DOHH2 (cell line): Measurements from ENCODE around the gene LTB4R2.

Experiments used
- H3F3A ChIP-seq: fragments of 200-600 bp; sonication (generic), shearing (Covaris generic); 2 replicates; pipeline ENCODE4 v1.6.0; 2016; ENCODE audit warnings: antibody characterized with exemption, mild to moderate bottlenecking; ENCODE audit not compliant: control insufficient read depth, insufficient read depth
- H3K27ac ChIP-seq: fragments of 200-600 bp; sonication (generic); 2 replicates; pipeline ENCODE4 v1.5.1; 2014; ENCODE audit warnings: low read depth, mild to moderate bottlenecking, low read length, moderate library complexity
- H3K27me3 ChIP-seq: fragments of 200-600 bp; sonication (generic); 2 replicates; pipeline ENCODE4 v1.6.1; 2014; ENCODE audit warnings: mild to moderate bottlenecking, low read length, mixed read lengths; ENCODE audit not compliant: control insufficient read depth
- H3K36me3 ChIP-seq: fragments of 200-600 bp; sonication (generic); 2 replicates; pipeline ENCODE4 v1.6.1; 2014; ENCODE audit warnings: mild to moderate bottlenecking, low read length, moderate library complexity, mixed read lengths; ENCODE audit not compliant: control insufficient read depth
- H3K4me1 ChIP-seq: fragments of 200-600 bp; sonication (generic); 2 replicates; pipeline ENCODE4 v1.6.1; 2014; ENCODE audit warnings: mild to moderate bottlenecking, low read length, mixed read lengths; ENCODE audit not compliant: control insufficient read depth
- H3K4me2 ChIP-seq: fragments of 200-600 bp; sonication (generic); 2 replicates; pipeline ENCODE4 v1.6.0; 2014; ENCODE audit warnings: mild to moderate bottlenecking, low read length, moderate library complexity
- H3K4me3 ChIP-seq: fragments of 200-600 bp; sonication (generic); 2 replicates; pipeline ENCODE4 v1.5.1; 2014; ENCODE audit warnings: mild to moderate bottlenecking, low read length, mixed read lengths
- H3K79me2 ChIP-seq: fragments of 200-600 bp; sonication (generic); 2 replicates; pipeline ENCODE4 v1.6.1; 2014; ENCODE audit warnings: mild to moderate bottlenecking, low read length, mixed read lengths; ENCODE audit not compliant: control insufficient read depth
- H3K9me2 ChIP-seq: fragments of 200-600 bp; sonication (generic); replicated peaks from 2 replicates; pipeline ENCODE4 v1.6.1; 2014; ENCODE audit warnings: mild to moderate bottlenecking, low read length, mixed read lengths; ENCODE audit not compliant: control insufficient read depth
- H3K9me3 ChIP-seq: fragments of 200-600 bp; sonication (generic); 2 replicates; pipeline ENCODE4 v1.6.1; 2014; ENCODE audit warnings: antibody characterized with exemption, low read length, mixed read lengths; ENCODE audit not compliant: control insufficient read depth, insufficient read depth
- H4K20me1 ChIP-seq: fragments of 200-600 bp; sonication (generic); 2 replicates; pipeline ENCODE4 v1.6.0; 2014; ENCODE audit warnings: low read depth, mild to moderate bottlenecking, antibody characterized with exemption, low read length, moderate library complexity; ENCODE audit not compliant: control insufficient read depth, insufficient read depth
- EZH2phosphoT487 ChIP-seq: fragments of 200-600 bp; sonication (generic); IDR thresholded peaks from 2 replicates; pipeline ENCODE4 v1.6.1; 2017; ENCODE audit warnings: borderline replicate concordance, mild to moderate bottlenecking, antibody characterized with exemption, low read length, moderate library complexity, mixed read lengths
- TF ChIP-seq, protein P1 (sequence below): fragments of 200-600 bp; sonication (generic); IDR thresholded peaks from one replicate; pipeline ENCODE4 v1.5.1; 2014; ENCODE audit warnings: antibody characterized with exemption, mild to moderate bottlenecking, low read depth, low read length; ENCODE audit not compliant: poor library complexity, severe bottlenecking

LTB4R2 gene

DNA sequence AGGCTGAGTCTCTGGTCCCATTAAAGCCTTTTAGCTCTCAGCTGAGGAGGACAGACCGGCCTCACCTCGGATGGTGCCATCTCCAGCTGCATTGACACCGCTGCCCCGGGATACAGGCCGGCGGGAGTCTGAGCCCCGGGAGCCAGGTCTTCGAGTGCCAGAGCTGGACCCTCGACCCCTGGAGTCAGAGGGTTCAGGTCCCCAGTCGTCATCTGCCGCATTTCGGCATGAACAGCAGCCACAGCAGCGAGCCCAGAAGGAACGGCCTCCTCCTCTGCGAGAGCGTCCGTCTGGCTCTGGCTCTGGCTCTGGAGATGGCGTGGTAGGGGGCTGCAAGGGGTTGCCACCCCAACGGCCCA is 48.0 kb upstream of the LTB4R2 start:
- no peaks in the 10 kb centered on the region for H3K36me3 ChIP-seq
- H4K20me1 ChIP-seq: no peaks in the 10 kb centered on the region
- H3F3A ChIP-seq: peaks cover 3% of the 10 kb centered on the region; the same call in 1 of the 2 replicates
- H3K27ac ChIP-seq: no peak overlapping the region
- H3K27me3 ChIP-seq: no peaks in the 10 kb centered on the region
- H3K79me2 ChIP-seq: no peaks in the 10 kb centered on the region
- H3K4me2 ChIP-seq: no peak overlapping the region
- TF ChIP-seq, protein P1, sequence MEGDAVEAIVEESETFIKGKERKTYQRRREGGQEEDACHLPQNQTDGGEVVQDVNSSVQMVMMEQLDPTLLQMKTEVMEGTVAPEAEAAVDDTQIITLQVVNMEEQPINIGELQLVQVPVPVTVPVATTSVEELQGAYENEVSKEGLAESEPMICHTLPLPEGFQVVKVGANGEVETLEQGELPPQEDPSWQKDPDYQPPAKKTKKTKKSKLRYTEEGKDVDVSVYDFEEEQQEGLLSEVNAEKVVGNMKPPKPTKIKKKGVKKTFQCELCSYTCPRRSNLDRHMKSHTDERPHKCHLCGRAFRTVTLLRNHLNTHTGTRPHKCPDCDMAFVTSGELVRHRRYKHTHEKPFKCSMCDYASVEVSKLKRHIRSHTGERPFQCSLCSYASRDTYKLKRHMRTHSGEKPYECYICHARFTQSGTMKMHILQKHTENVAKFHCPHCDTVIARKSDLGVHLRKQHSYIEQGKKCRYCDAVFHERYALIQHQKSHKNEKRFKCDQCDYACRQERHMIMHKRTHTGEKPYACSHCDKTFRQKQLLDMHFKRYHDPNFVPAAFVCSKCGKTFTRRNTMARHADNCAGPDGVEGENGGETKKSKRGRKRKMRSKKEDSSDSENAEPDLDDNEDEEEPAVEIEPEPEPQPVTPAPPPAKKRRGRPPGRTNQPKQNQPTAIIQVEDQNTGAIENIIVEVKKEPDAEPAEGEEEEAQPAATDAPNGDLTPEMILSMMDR: no peak
- no peak for TF ChIP-seq EZH2phosphoT487
- H3K9me3 ChIP-seq: no peaks in the 10 kb centered on the region
- H3K9me2 ChIP-seq: no peaks in the 10 kb centered on the region
- H3K4me3 ChIP-seq: no peak overlapping the region
- no peaks in the 10 kb centered on the region for H3K4me1 ChIP-seq

DNA sequence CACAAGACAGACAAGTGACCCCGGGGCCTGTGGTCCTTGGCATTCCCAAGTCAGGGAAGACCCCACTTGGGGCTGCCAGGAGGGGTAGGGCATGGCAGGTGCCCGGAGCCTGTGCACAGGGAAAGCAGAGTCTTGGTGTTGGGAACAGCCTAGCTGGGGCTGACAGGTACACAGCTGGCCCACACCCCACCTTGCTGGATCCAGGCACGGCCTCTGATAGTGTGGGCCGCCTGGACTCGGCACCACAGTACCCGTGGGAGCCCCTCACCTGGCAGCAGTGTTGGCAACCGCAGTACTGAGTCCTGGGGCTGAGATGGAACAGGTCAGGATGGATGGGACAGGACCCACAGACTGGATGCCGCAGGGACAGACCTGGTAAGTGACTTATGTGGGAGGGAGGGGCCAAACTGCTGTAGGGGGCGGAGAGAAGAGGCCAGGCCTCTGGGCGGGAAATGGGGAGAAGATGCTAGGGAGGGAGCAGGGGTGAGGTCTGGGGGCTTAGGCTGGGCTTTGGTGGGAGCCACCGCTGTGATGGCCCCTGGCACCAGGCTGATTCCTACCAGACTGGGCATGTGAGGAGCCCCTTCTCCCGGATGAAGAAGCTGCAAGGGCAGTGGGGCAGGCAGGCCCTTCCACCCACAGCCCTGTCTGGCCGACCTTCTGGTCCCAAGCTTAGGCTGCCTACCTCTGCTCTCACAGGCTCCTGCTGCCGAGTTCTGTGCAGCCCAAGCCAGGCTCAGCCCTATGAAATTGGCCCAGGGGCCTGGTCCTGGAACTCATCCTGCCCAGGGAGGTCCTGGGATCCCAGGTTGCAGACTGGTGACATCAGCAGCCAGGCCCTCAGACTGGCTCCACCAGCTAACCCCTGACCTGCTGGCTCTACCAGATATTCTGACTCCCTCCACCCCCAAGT is 46.9 kb upstream of the LTB4R2 start, which contains the start of gene TGM1:
Gene TGM1, minus strand, starts transcription at position 357 of the 913 bp plus-strand sequence. CDS start 825 bp downstream, outside the sequence.
- H3K27me3 ChIP-seq: no peaks in the 10 kb centered on the region
- no peaks in the 10 kb centered on the region for H3F3A ChIP-seq
- H3K9me2 ChIP-seq: no peaks in the 10 kb centered on the region
- no peaks in the 10 kb centered on the region for H3K79me2 ChIP-seq
- H4K20me1 ChIP-seq: no peaks in the 10 kb centered on the region
- H3K4me3 ChIP-seq: no peak within 1 kb of the TSS
- no peaks in the 10 kb centered on the region for H3K4me1 ChIP-seq
- TF ChIP-seq, protein P1: no peak
- TF ChIP-seq EZH2phosphoT487: no peak
- no peak within 1 kb of the TSS for H3K27ac ChIP-seq
- H3K9me3 ChIP-seq: no peaks in the 10 kb centered on the region
- H3K36me3 ChIP-seq: no peaks in the 10 kb centered on the region
- H3K4me2 ChIP-seq: no peak within 1 kb of the TSS

DNA sequence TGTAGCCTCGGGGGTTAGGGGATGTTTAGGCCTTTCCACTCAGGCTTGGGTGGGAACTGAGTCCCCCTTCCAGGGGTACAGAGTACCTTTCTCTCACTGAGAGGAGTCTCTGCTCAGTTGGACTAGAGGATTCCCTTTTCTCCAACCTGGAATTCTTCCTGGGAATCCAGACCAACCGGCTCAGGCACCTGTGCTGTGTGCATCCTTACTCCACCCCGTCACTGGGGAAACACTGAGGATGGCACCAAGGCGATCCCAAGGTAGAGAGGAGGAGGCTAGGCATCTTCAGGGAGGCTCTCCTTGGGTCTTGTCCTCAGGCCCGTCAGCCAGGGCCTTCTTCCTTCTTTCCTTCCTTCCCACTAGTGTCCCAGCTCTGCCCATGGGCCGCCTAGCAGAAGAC is 46.1 kb upstream of the LTB4R2 start:
- H3K9me2 ChIP-seq: no peaks in the 10 kb centered on the region
- no peaks in the 10 kb centered on the region for H3F3A ChIP-seq
- H3K4me2 ChIP-seq: no peak overlapping the region
- H3K27ac ChIP-seq: no peak overlapping the region
- no peaks in the 10 kb centered on the region for H3K36me3 ChIP-seq
- no peaks in the 10 kb centered on the region for H3K79me2 ChIP-seq
- no peak overlapping the region for H3K4me3 ChIP-seq
- H3K27me3 ChIP-seq: no peaks in the 10 kb centered on the region
- no peaks in the 10 kb centered on the region for H3K4me1 ChIP-seq
- TF ChIP-seq EZH2phosphoT487: no peak
- TF ChIP-seq, protein P1: no peak
- no peaks in the 10 kb centered on the region for H3K9me3 ChIP-seq
- H4K20me1 ChIP-seq: no peaks in the 10 kb centered on the region
